ENCODE data around the gene CRYM. TPM values are rescaled to one million over a fixed set of nuclear protein-coding genes. Genes with fewer than 3 reads are reported as not detected.
"Not testable (repeated sequence)": the region's sequence is repeated elsewhere in the genome, so short reads cannot be mapped to it uniquely, and the experiment has no call there.

The CRYM gene
- total RNA-seq, 1 experiment from 2014 or later = not detected

DNA sequence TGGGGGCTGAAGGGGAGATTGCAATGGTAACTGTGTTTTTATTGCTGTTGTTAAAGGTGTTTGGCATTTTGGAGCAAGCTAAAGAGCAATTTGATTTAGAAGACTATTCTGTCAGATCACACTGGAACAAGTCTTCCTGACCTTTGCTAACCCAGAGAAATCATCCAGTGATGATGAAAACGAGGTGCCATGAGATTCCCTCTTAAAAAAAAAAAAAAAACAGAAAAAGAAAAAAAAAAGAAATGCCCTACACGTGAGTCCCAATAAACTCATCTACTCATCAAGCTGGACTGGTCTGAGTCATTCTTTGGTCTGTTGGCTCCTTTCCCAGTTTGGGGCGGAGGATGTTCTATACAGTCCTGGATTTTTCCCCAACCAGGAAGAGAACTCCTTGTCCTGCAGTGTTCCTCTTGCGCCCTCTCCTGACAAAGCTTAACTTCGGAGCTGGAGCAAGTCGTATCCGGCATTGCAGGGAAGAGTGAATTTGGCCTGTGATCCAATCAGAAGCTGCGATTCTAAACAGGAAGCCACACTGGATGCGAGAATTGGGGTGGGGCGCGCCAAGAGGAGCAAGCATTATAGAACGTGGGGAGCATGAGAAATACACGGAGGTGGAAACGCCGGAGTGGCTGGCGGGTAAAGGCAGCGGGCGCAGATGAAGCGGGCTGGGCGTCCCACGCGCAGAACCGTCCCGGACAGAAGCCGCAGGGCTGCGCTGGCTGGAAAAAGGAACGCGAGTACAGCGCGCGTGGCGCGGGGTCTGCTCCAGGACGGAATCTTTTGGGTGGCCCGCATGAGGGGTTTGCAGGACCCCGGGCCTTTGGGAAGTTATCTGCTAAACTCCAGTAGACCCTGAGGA lies 22.4 kb upstream of the CRYM start:
- no peaks in the 10 kb centered on the region for H3K27me3 ChIP-seq (ENCODE audit: insufficient read depth, low read depth)
- peak; percentile 98 to 100 for DNase-seq
- no peaks in the 10 kb centered on the region for H4K20me1 ChIP-seq (ENCODE audit: insufficient read depth)
- H3K4me1 ChIP-seq (replicated peaks; ENCODE audit: insufficient read depth) = peaks cover 27% of the 10 kb centered on the region
- H3K4me3 ChIP-seq = peak overlapping the region; percentile 88
- ChIA-PET CTCF (interaction anchor here (0.5 to 2.6 kb wide), 14 partner anchors 68 to 1019 kb away, joined by 3 to 20 read pairs (median 6); partner anchors contain the start of genes ANKS4B, ERI2, LDAF1 and REXO5), POLR2A (ENCODE audit: unreplicated experiment) (interaction anchor here (0.6 to 0.7 kb wide), 6 partner anchors 141 to 998 kb away, joined by 4 to 8 read pairs (median 6); no protein-coding TSS in a partner anchor)
- intact Hi-C loops (cut with micrococcal nuclease; ENCODE audit: unreplicated experiment) = loop anchor here (1.0 to 10.0 kb wide), 8 partner anchors 112 to 1022 kb away; partner anchors contain the start of genes DCUN1D3, ERI2, LDAF1 and LYRM1
- BruUV-seq (replicated peaks) = TSS peak; percentile 79
- H2AFZ ChIP-seq = peak overlapping the region; percentile 97
- no peaks in the 10 kb centered on the region for H3K9me3 ChIP-seq (ENCODE audit: insufficient read depth, low read depth)
- H3F3A ChIP-seq (ENCODE audit: insufficient read depth, low read depth) = peaks cover 14% of the 10 kb centered on the region; the same call in 1 of the 2 replicates
- H3K4me2 ChIP-seq = peak overlapping the region; percentile 82
- TF ChIP-seq CTCF (conservative IDR thresholded peaks at IDR 0.05) (peak; percentile 80), EZH2 (IDR thresholded peaks at IDR 0.05; ENCODE audit: low read depth) (no peak)
- peaks cover 5% of the 10 kb centered on the region; the same call in 1 of the 2 replicates for H3K79me2 ChIP-seq (ENCODE audit: low read depth)
- peak overlapping the region; percentile 85 for H3K27ac ChIP-seq
- no peaks in the 10 kb centered on the region for H3K36me3 ChIP-seq (ENCODE audit: low read depth)
- no peaks in the 10 kb centered on the region for H3K9me2 ChIP-seq (ENCODE audit: insufficient read depth)

- H2AFZ ChIP-seq; BruUV-seq (replicated peaks); H3K9me2 ChIP-seq (ENCODE audit: insufficient read depth); H3K4me2 ChIP-seq; DNase-seq; H3K4me3 ChIP-seq; H3K9me3 ChIP-seq (ENCODE audit: insufficient read depth, low read depth); CTCF ChIA-PET; H3K4me1 ChIP-seq (replicated peaks; ENCODE audit: insufficient read depth); POLR2A ChIA-PET (ENCODE audit: unreplicated experiment); H3F3A ChIP-seq (ENCODE audit: insufficient read depth, low read depth); H4K20me1 ChIP-seq (ENCODE audit: insufficient read depth); intact Hi-C loops (cut with micrococcal nuclease; ENCODE audit: unreplicated experiment); H3K36me3 ChIP-seq (ENCODE audit: low read depth); H3K79me2 ChIP-seq (ENCODE audit: low read depth); H3K27ac ChIP-seq: not testable (repeated sequence)
- H3K27me3 ChIP-seq (ENCODE audit: insufficient read depth, low read depth) = peaks cover 13% of the 10 kb centered on the region
These were observed 11.7 kb upstream of the CRYM start for GRCh38 chr16:21289789-21290188.

DNA sequence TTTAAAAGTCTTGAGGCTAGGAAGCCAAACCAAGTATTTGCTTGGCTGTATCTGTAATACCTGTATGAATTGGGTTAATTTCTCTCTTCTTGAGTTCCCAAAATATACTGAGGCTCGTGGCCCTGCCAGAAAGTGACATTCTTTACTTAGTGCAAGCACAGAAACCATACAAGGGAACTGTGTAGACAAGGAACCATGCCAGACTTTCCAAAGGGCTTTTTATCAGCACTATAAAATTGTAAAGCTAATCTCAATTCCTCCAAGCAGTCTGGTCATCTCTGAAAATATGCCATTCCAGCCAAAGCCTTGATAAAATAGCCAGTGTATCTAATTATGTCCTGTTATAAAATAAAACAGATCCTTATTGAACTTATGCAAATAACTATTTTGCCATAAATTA lies 7.2 kb upstream of the CRYM start:
- H4K20me1 ChIP-seq (ENCODE audit: insufficient read depth) = no peaks in the 10 kb centered on the region
- intact Hi-C loops (cut with micrococcal nuclease; ENCODE audit: unreplicated experiment) = no loop called here
- BruUV-seq (replicated peaks) = no TSS peak
- no peak overlapping the region for H3K4me3 ChIP-seq
- TF ChIP-seq EZH2 (IDR thresholded peaks at IDR 0.05; ENCODE audit: low read depth) (no peak), CTCF (conservative IDR thresholded peaks at IDR 0.05) (no peak)
- no peaks in the 10 kb centered on the region for H3K9me2 ChIP-seq (ENCODE audit: insufficient read depth)
- H3K27ac ChIP-seq = no peak overlapping the region
- H2AFZ ChIP-seq = no peak overlapping the region
- no peaks in the 10 kb centered on the region for H3K79me2 ChIP-seq (ENCODE audit: low read depth)
- H3K27me3 ChIP-seq (ENCODE audit: insufficient read depth, low read depth) = peaks cover 22% of the 10 kb centered on the region
- POLR2A ChIA-PET (ENCODE audit: unreplicated experiment) = no interaction called here
- CTCF ChIA-PET = interaction anchor here (0.7 kb wide), 1 partner anchor 747 kb away, joined by 3 read pairs; no protein-coding TSS in a partner anchor
- H3K36me3 ChIP-seq (ENCODE audit: low read depth) = no peaks in the 10 kb centered on the region
- no peak overlapping the region for H3K4me2 ChIP-seq
- no peak for DNase-seq
- no peaks in the 10 kb centered on the region for H3K4me1 ChIP-seq (replicated peaks; ENCODE audit: insufficient read depth)
- no peaks in the 10 kb centered on the region for H3F3A ChIP-seq (ENCODE audit: insufficient read depth, low read depth)
- H3K9me3 ChIP-seq (ENCODE audit: insufficient read depth, low read depth) = no peaks in the 10 kb centered on the region; the same call in 1 of the 2 replicates

Measured in PC-9 (cell line).